ENCODE measurements around the gene PACSIN2.

PACSIN2 gene

DNA sequence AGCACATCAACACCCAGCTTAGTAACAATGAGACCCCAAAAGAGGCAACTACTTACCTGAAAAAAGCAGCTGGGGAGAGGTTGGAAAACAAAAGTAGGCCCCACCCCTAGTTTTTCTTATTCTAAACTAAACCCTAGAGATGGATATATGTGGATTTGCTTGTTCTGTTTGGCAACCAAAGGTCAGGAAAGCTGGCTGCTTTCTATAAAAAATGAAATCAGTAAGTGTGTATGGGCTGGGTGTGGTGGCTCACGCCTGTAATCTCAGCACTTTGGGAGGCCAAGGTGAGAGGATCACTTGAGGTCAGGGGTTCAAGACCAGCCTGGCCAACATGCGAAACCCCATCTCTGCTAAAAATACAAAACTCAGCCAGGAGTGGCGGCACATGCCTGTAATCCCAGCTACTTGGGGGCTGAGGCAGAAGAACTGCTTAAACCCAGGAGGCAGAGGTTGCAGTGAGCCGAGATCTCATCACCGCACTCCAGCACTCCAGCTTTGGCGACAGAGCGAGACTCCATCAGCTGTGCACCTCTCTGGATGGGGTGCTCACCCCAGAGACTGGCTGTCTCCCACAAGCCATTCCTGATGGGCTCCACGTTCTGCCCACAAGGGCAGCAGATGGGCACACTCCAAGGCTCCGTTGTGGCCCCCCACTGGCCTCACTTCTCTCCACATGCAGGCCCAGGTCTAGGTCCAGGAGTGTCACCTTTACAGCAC is 30.0 kb downstream of the PACSIN2 start:
- no peak for ATAC-seq (ENCODE audit: insufficient read depth, low read depth)
- Histone ChIP-seq H3K4me3 (ENCODE audit: low read depth in 1 of 2, low read length in 2 of 2) (no peak overlapping the region), H3K36me3 (ENCODE audit: insufficient read depth, low read length) (no peaks in the 10 kb centered on the region), H3K4me1 (ENCODE audit: insufficient read depth, low read length) (no peaks in the 10 kb centered on the region), H3K4me2 (ENCODE audit: insufficient read depth, low read length) (no peak overlapping the region), H3K9ac (ENCODE audit: low read depth, low read length) (no peak overlapping the region), H4K20me1 (ENCODE audit: insufficient read depth, low read length) (peaks cover 39% of the 10 kb centered on the region), H3K79me2 (ENCODE audit: insufficient read depth, low read length) (peaks cover 66% of the 10 kb centered on the region), H2AFZ (ENCODE audit: low read depth, low read length) (no peak overlapping the region), H3K27ac (ENCODE audit: low read length) (no peak overlapping the region), H3K9me3 (ENCODE audit: insufficient read depth, low read length, severe bottlenecking) (no peaks in the 10 kb centered on the region), H3K27me3 (ENCODE audit: insufficient read depth, low read length, poor library complexity) (no peaks in the 10 kb centered on the region)
- DNase-seq, result no peak
- no peak for TF ChIP-seq EZH2 (IDR thresholded peaks at IDR 0.05; ENCODE audit: borderline replicate concordance, low read depth, low read length, severe bottlenecking)
- TF ChIP-seq, protein P1, sequence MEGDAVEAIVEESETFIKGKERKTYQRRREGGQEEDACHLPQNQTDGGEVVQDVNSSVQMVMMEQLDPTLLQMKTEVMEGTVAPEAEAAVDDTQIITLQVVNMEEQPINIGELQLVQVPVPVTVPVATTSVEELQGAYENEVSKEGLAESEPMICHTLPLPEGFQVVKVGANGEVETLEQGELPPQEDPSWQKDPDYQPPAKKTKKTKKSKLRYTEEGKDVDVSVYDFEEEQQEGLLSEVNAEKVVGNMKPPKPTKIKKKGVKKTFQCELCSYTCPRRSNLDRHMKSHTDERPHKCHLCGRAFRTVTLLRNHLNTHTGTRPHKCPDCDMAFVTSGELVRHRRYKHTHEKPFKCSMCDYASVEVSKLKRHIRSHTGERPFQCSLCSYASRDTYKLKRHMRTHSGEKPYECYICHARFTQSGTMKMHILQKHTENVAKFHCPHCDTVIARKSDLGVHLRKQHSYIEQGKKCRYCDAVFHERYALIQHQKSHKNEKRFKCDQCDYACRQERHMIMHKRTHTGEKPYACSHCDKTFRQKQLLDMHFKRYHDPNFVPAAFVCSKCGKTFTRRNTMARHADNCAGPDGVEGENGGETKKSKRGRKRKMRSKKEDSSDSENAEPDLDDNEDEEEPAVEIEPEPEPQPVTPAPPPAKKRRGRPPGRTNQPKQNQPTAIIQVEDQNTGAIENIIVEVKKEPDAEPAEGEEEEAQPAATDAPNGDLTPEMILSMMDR (IDR thresholded peaks at IDR 0.05; ENCODE audit: borderline replicate concordance, extremely low read depth, low read length, poor library complexity, severe bottlenecking), result no peak

DNA sequence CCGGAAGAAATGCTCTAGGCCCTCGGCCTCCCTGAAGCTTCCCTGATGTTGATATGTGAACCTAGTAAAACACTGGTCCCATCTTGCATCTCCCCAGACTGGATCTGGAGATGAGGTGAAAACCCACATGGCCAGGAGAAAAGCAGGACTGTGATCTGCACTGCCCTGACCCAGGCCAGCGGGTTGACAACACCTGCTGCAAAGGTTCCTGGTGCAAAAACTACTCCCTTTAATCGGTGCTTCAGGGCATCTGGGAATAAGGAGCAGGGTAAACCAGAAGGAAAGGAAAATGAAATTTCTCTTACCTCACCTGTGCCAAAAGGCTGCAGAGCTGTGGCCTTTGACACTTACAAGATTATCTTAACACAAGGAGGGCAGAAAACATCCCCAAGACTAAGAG is 30.6 kb downstream of the PACSIN2 start:
- H3K27ac ChIP-seq (ENCODE audit: low read length), result no peak overlapping the region
- H3K4me2 ChIP-seq (ENCODE audit: insufficient read depth, low read length), result no peak overlapping the region

DNA sequence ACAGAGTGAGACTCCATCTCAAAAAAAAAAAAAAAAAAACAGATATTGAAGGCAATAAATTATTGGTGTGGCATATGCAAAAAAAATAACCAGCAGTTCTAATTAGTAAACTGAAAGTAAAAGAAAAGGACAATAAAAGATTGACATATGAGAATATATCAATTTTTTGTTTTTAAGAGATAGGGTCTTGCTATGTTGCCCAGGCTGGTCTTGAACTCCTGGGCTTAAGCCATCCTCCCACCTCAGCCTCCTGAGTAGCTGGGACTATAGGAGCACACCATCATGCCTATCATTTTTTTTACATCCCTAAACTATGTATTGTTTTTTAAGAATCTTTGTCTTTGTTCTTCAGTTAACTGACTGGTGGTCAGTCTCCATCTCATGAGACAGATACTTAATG is 31.5 kb downstream of the PACSIN2 start:
- peaks cover 71% of the 10 kb centered on the region for H3K79me2 ChIP-seq (ENCODE audit: insufficient read depth, low read length)
- ATAC-seq (ENCODE audit: insufficient read depth, low read depth), result no peak

More for the DNA sequence above, 30.6 kb downstream of the PACSIN2 start:
- H3K9me3 ChIP-seq (ENCODE audit: insufficient read depth, low read length, severe bottlenecking), result no peaks in the 10 kb centered on the region
- DNase-seq (no peak), ATAC-seq (ENCODE audit: insufficient read depth, low read depth) (no peak)
- no peaks in the 10 kb centered on the region for H3K4me1 ChIP-seq (ENCODE audit: insufficient read depth, low read length)
- H3K36me3 ChIP-seq (ENCODE audit: insufficient read depth, low read length), result no peaks in the 10 kb centered on the region
- H4K20me1 ChIP-seq (ENCODE audit: insufficient read depth, low read length), result peaks cover 42% of the 10 kb centered on the region
- H3K79me2 ChIP-seq (ENCODE audit: insufficient read depth, low read length), result peaks cover 70% of the 10 kb centered on the region
- H3K27me3 ChIP-seq (ENCODE audit: insufficient read depth, low read length, poor library complexity), result no peaks in the 10 kb centered on the region
- TF ChIP-seq, protein P1 (IDR thresholded peaks at IDR 0.05; ENCODE audit: borderline replicate concordance, extremely low read depth, low read length, poor library complexity, severe bottlenecking), result no peak
- TF ChIP-seq EZH2 (IDR thresholded peaks at IDR 0.05; ENCODE audit: borderline replicate concordance, low read depth, low read length, severe bottlenecking), result no peak
- no peak overlapping the region for H3K9ac ChIP-seq (ENCODE audit: low read depth, low read length)
- H3K4me3 ChIP-seq (ENCODE audit: low read depth in 1 of 2, low read length in 2 of 2), result no peak overlapping the region
- no peak overlapping the region for H2AFZ ChIP-seq (ENCODE audit: low read depth, low read length)

More for the DNA sequence above, 31.5 kb downstream of the PACSIN2 start:
- no peak overlapping the region for H3K4me2 ChIP-seq (ENCODE audit: insufficient read depth, low read length)
- H3K27me3 ChIP-seq (ENCODE audit: insufficient read depth, low read length, poor library complexity), result no peaks in the 10 kb centered on the region
- H3K4me3 ChIP-seq (ENCODE audit: low read depth in 1 of 2, low read length in 2 of 2), result no peak overlapping the region
- H3K4me1 ChIP-seq (ENCODE audit: insufficient read depth, low read length), result no peaks in the 10 kb centered on the region
- no peak for DNase-seq
- TF ChIP-seq EZH2 (IDR thresholded peaks at IDR 0.05; ENCODE audit: borderline replicate concordance, low read depth, low read length, severe bottlenecking), result no peak
- TF ChIP-seq, protein P1 (IDR thresholded peaks at IDR 0.05; ENCODE audit: borderline replicate concordance, extremely low read depth, low read length, poor library complexity, severe bottlenecking), result no peak
- H3K27ac ChIP-seq (ENCODE audit: low read length), result no peak overlapping the region
- H3K9me3 ChIP-seq (ENCODE audit: insufficient read depth, low read length, severe bottlenecking), result no peaks in the 10 kb centered on the region
- no peak overlapping the region for H3K9ac ChIP-seq (ENCODE audit: low read depth, low read length)
- H2AFZ ChIP-seq (ENCODE audit: low read depth, low read length), result no peak overlapping the region
- peaks cover 48% of the 10 kb centered on the region for H4K20me1 ChIP-seq (ENCODE audit: insufficient read depth, low read length)
- no peaks in the 10 kb centered on the region for H3K36me3 ChIP-seq (ENCODE audit: insufficient read depth, low read length)
